ENCODE measurements around the gene PGD. TPM values are rescaled to one million over a fixed set of nuclear protein-coding genes. Genes with fewer than 3 reads are reported as not detected.

PGD gene
- total RNA-seq: 324 and 328 TPM in 2 replicates

GRCh38 chr1:10398734-10399443 is at the start of gene PGD:
Gene PGD (plus strand): TSS chr1:10399064. CDS start chr1:10399118, 54 bp downstream.

DNA sequence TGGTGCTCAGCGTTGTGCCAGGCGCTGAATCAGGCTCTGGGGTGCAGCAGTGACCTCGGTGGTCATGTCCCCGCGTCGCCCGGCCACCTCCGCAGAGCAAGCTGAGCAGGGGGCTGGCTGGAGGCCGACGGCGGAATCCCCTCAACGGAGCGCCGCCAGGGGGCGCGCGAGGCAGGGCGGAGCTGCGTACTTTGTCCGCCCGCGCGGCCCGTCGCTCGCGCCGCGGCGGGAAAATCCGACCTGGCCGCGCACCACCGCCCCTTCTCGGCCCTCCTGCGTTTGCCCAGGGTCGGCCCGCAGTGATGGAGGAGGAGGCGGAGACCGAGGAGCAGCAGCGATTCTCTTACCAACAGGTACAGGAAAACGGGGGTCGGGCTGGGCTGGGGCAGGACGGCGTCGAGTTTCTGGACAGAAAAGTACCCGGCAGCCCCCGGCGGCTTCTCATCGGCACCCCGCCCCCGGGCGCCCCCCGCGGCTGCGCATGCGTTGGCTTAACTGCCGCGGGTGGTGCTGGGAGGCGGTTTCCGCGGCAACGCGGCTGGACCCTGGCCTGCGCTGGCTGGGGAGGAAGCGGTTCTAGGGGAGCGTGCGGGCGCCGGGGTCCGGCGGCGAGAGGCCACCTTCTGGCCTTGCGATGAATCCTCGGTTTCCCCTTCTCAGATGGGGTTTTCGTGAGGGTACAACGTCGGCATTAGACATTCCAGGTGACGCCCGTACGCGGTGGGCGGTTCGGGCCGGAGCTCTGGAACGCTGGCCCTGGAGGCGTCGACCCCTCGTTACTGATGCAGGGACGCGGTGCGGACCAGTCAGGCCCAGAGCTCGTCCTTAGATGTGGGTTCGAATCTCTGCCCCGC is 31.6 kb downstream of the PGD start, which contains the start of gene CENPS:
TSS of gene CENPS (plus strand) at position 218 of the 854 bp plus-strand sequence. CDS start at position 303, 85 bp downstream.

GRCh38 chr1:10449751-10450150 is 50.9 kb downstream of the PGD start, which contains the start of gene CORT:
Gene CORT (plus strand): TSS chr1:10450031. CDS start chr1:10450224, 193 bp downstream.

Other genes with a start within 250 kb of the PGD start
- 22.5 and 26.8 TPM in 2 replicates for gene KIF1B, start 188.5 kb upstream of the PGD start, total RNA-seq
- 5.5 and 10.2 TPM in 2 replicates for gene CENPS, start 31.4 kb downstream of the PGD start, total RNA-seq
- gene CORT, start 51.0 kb downstream of the PGD start, total RNA-seq: 0.13 TPM in 1 of 2 replicates, not detected in the other
- 44.2 and 47.4 TPM in 2 replicates for gene DFFA, start 73.5 kb downstream of the PGD start, total RNA-seq
- 20.8 and 21.0 TPM in 2 replicates for gene PEX14, start 75.9 kb downstream of the PGD start, total RNA-seq

Data from mammary microvascular endothelial cell (primary cell).